ENCODE results near the gene AZIN2. TPM values are rescaled to one million over a fixed set of nuclear protein-coding genes. Genes with fewer than 3 reads are reported as not detected.

AZIN2 gene
- total RNA-seq, 3 donors from 2014 or later, result 1.9 to 11.8 (median 7.9) TPM

GRCh38 chr1:33141781-33142180 is 60.8 kb downstream of the AZIN2 start:
- intact Hi-C loops (cut with DNase I; ENCODE audit: low total_unique reads), result no loop called here
- no peaks in the 10 kb centered on the region for H3K27me3 ChIP-seq
- DNase-seq (ENCODE audit: low spot score in 2 of 2), result no peak
- no peaks in the 10 kb centered on the region for H3K36me3 ChIP-seq
- no peak overlapping the region for H3K4me3 ChIP-seq
- peak overlapping the region in 1 of 2 donors; percentile 50 for H3K27ac ChIP-seq
- no peaks in the 10 kb centered on the region for H3K9me3 ChIP-seq
- TF ChIP-seq POLR2AphosphoS5 (IDR thresholded peaks at IDR 0.05), result no peak
- TF ChIP-seq CTCF (IDR thresholded peaks at IDR 0.05), result no peak
- TF ChIP-seq POLR2A (IDR thresholded peaks at IDR 0.05), result no peak
- no peaks in the 10 kb centered on the region for H3K4me1 ChIP-seq

- Histone ChIP-seq H3K4me3 (no peak overlapping the region), H3K27me3 (no peaks in the 10 kb centered on the region), H3K36me3 (no peaks in the 10 kb centered on the region), H3K4me1 (no peaks in the 10 kb centered on the region), H3K9me3 (no peaks in the 10 kb centered on the region), H3K27ac (peak overlapping the region; percentile 2 to 50)
- no peak for DNase-seq (ENCODE audit: low spot score in 2 of 2)
- TF ChIP-seq POLR2A (IDR thresholded peaks at IDR 0.05), result no peak
- no peak for TF ChIP-seq CTCF (IDR thresholded peaks at IDR 0.05)
- TF ChIP-seq POLR2AphosphoS5 (IDR thresholded peaks at IDR 0.05), result no peak
- intact Hi-C loops (cut with DNase I; ENCODE audit: low total_unique reads), result no loop called here
Observed at GRCh38 chr1:33142483-33143064, 61.6 kb downstream of the AZIN2 start.

GRCh38 chr1:33143176-33143575 is 62.2 kb downstream of the AZIN2 start:
- Histone ChIP-seq H3K36me3 (no peaks in the 10 kb centered on the region), H3K4me1 (no peaks in the 10 kb centered on the region), H3K4me3 (no peak overlapping the region), H3K9me3 (no peaks in the 10 kb centered on the region), H3K27me3 (no peaks in the 10 kb centered on the region), H3K27ac (peak overlapping the region in 1 of 2 donors; percentile 61)
- no peak for TF ChIP-seq POLR2A (IDR thresholded peaks at IDR 0.05)
- TF ChIP-seq POLR2AphosphoS5 (IDR thresholded peaks at IDR 0.05), result no peak
- no peak for TF ChIP-seq CTCF (IDR thresholded peaks at IDR 0.05)
- intact Hi-C loops (cut with DNase I; ENCODE audit: low total_unique reads), result no loop called here
- no peak for DNase-seq (ENCODE audit: low spot score in 2 of 2)

GRCh38 chr1:33143698-33144097 is 62.7 kb downstream of the AZIN2 start:
- Histone ChIP-seq H3K4me1 (no peaks in the 10 kb centered on the region), H3K4me3 (no peak overlapping the region), H3K27ac (peak overlapping the region in 1 of 2 donors; percentile 61), H3K27me3 (no peaks in the 10 kb centered on the region), H3K36me3 (no peaks in the 10 kb centered on the region), H3K9me3 (no peaks in the 10 kb centered on the region)
- no peak for TF ChIP-seq POLR2A (IDR thresholded peaks at IDR 0.05)
- no peak for TF ChIP-seq POLR2AphosphoS5 (IDR thresholded peaks at IDR 0.05)
- TF ChIP-seq CTCF (IDR thresholded peaks at IDR 0.05), result no peak
- DNase-seq (ENCODE audit: low spot score in 2 of 2), result no peak
- intact Hi-C loops (cut with DNase I; ENCODE audit: low total_unique reads), result no loop called here

- DNase-seq (ENCODE audit: low spot score in 2 of 2), result no peak
- no peak overlapping the region for H3K4me3 ChIP-seq
- TF ChIP-seq POLR2A (IDR thresholded peaks at IDR 0.05), result no peak
- no peak for TF ChIP-seq POLR2AphosphoS5 (IDR thresholded peaks at IDR 0.05)
- TF ChIP-seq CTCF (IDR thresholded peaks at IDR 0.05), result no peak
- no peak overlapping the region for H3K27ac ChIP-seq
- peaks cover 0 to 7% of the 10 kb centered on the region in 2 donors for H3K4me1 ChIP-seq
- intact Hi-C loops (cut with DNase I; ENCODE audit: low total_unique reads), result no loop called here
- H3K27me3 ChIP-seq, result no peaks in the 10 kb centered on the region
- no peaks in the 10 kb centered on the region for H3K9me3 ChIP-seq
- H3K36me3 ChIP-seq, result no peaks in the 10 kb centered on the region
Observed at GRCh38 chr1:33146003-33146402, 65.0 kb downstream of the AZIN2 start.
